Stimulated activated CD4-positive, alpha-beta T cell treated with anti-CD3 and anti-CD28 coated beads, TNF-alpha, amount 100 ng/mL, for 1 hour (primary cell): ENCODE results near the gene CD84.

Experiments used
- DNase-seq, 3 donors: peaks; one replicate each; pipeline ENCODE4 v3.0.0-alpha.2; 2020; ENCODE audit warnings: low read depth in 3 of 3, low spot score in 1 of 3

CD84 gene

GRCh38 chr1:160579216-160579701, at the start of gene CD84:
CD84 (minus strand) TSS chr1:160579496; CDS start chr1:160579437, 59 bp downstream.
- DNase-seq: no peak

GRCh38 chr1:160628799-160629263, 49.5 kb upstream of the CD84 start:
- DNase-seq: no peak

GRCh38 chr1:160627677-160628289, 48.5 kb upstream of the CD84 start:
- DNase-seq: peak in 1 of 3 donors; percentile 45

- no peak for DNase-seq
Measured at GRCh38 chr1:160626509-160627342, 47.4 kb upstream of the CD84 start.

GRCh38 chr1:160625725-160626498, 46.6 kb upstream of the CD84 start:
- DNase-seq: peak in 1 of 3 donors; percentile 49

GRCh38 chr1:160625321-160625720, 46.0 kb upstream of the CD84 start:
- DNase-seq: no peak

GRCh38 chr1:160624464-160624863, 45.2 kb upstream of the CD84 start:
- no peak for DNase-seq

- no peak for DNase-seq
Measured at GRCh38 chr1:160623862-160624261, 44.6 kb upstream of the CD84 start.

- no peak for DNase-seq
Measured at GRCh38 chr1:160623227-160623633, 43.9 kb upstream of the CD84 start.

- no peak for DNase-seq
Measured at GRCh38 chr1:160622501-160623226, 43.4 kb upstream of the CD84 start.

GRCh38 chr1:160621633-160622413, 42.5 kb upstream of the CD84 start:
- DNase-seq: no peak

- no peak for DNase-seq
Measured at GRCh38 chr1:160620942-160621632, 41.8 kb upstream of the CD84 start.

- no peak for DNase-seq
Measured at GRCh38 chr1:160619742-160620277, 40.5 kb upstream of the CD84 start.

GRCh38 chr1:160618763-160619274, 39.5 kb upstream of the CD84 start:
- DNase-seq: no peak

GRCh38 chr1:160618327-160618726, 39.0 kb upstream of the CD84 start:
- DNase-seq: no peak

GRCh38 chr1:160615660-160616059, 36.4 kb upstream of the CD84 start:
- no peak for DNase-seq

- no peak for DNase-seq
Measured at GRCh38 chr1:160614410-160614809, 35.1 kb upstream of the CD84 start.

GRCh38 chr1:160612613-160613218, 33.4 kb upstream of the CD84 start:
- DNase-seq: no peak
